HG02884 (cell line): ENCODE measurements around the gene PHC1.
A peak's percentile ranks its signal among the peaks of the same experiment; 100 is the strongest.

Source experiments
- ATAC-seq: cut with Tn5 transposase; IDR thresholded peaks from one replicate; pipeline ENCODE4 v1.9.1; 2021; ENCODE audit warnings: mild to moderate bottlenecking, moderate library complexity; ENCODE audit not compliant: unreplicated experiment

PHC1 gene

GRCh38 chr12:8949342-8950220 is 35.3 kb downstream of the PHC1 start, which contains the start of gene M6PR:
Gene M6PR (minus strand): TSS chr12:8949645. CDS start chr12:8946404, 3,241 bp downstream.
- peak; percentile 77 for ATAC-seq

GRCh38 chr12:8950221-8950527 is 35.9 kb downstream of the PHC1 start:
- peak; percentile 11 for ATAC-seq

- no peak for ATAC-seq
Measured at GRCh38 chr12:8950702-8951478, 36.6 kb downstream of the PHC1 start.

GRCh38 chr12:8951744-8952143 is 37.4 kb downstream of the PHC1 start:
- ATAC-seq = no peak

GRCh38 chr12:8953773-8954402 is 39.6 kb downstream of the PHC1 start:
- no peak for ATAC-seq

- no peak for ATAC-seq
Measured at GRCh38 chr12:8956073-8956472, 41.8 kb downstream of the PHC1 start.

GRCh38 chr12:8956772-8957171 is 42.5 kb downstream of the PHC1 start:
- ATAC-seq = no peak

GRCh38 chr12:8957561-8957960 is 43.3 kb downstream of the PHC1 start:
- no peak for ATAC-seq

GRCh38 chr12:8958066-8958465 is 43.8 kb downstream of the PHC1 start:
- no peak for ATAC-seq

GRCh38 chr12:8960176-8960575 is 45.9 kb downstream of the PHC1 start:
- no peak for ATAC-seq

GRCh38 chr12:8968761-8969160 is 54.5 kb downstream of the PHC1 start:
- ATAC-seq = no peak

GRCh38 chr12:8969861-8970411 is 55.6 kb downstream of the PHC1 start:
- ATAC-seq = no peak

- ATAC-seq = no peak
Measured at GRCh38 chr12:8970432-8970831, 56.1 kb downstream of the PHC1 start.

GRCh38 chr12:8980137-8980536 is 65.8 kb downstream of the PHC1 start:
- no peak for ATAC-seq

- ATAC-seq = no peak
Measured at GRCh38 chr12:8985213-8985754, 71.0 kb downstream of the PHC1 start.

- ATAC-seq = no peak
Measured at GRCh38 chr12:8987163-8987562, 72.9 kb downstream of the PHC1 start.

GRCh38 chr12:8987685-8988084 is 73.4 kb downstream of the PHC1 start:
- ATAC-seq = no peak

- ATAC-seq = no peak
Measured at GRCh38 chr12:8989413-8989812, 75.1 kb downstream of the PHC1 start, which contains the start of gene KLRG1. Gene KLRG1 (plus strand): TSS chr12:8989546. CDS start chr12:8989636, 90 bp downstream.
